K562 (cell line): ENCODE data around the gene DNAJA1. TPM values are rescaled to one million over a fixed set of nuclear protein-coding genes. Genes with fewer than 3 reads are reported as not detected.

Experiments used
- ATAC-seq: fragments of 200-7000 bp; cut with Tn5 transposase; 3 replicates; pipeline ENCODE4 v1.9.1; 2020; ENCODE audit warnings: moderate library complexity
- BruUV-seq: library from RNA; stranded (reverse); fragments of 400-500 nt; replicated peaks from 2 replicates; lab custom pipeline; 2021; lab: Mats Ljungman, UMichigan
- CTCF ChIA-PET: fragments of 300-600 bp; formaldehyde crosslinking; extraction: SDS; loops from one replicate; lab custom pipeline; 2021; ENCODE audit warnings: low intra/inter-chr PET ratio; lab: Yijun Ruan, JAX
- POLR2A ChIA-PET: fragments of 300-600, 350-650 bp; sonication (Branson Sonifier 250); formaldehyde crosslinking; extraction: SDS; loops from one replicate; lab custom pipeline; 2021; ENCODE audit warnings: antibody characterized with exemption, inconsistent platforms; lab: Yijun Ruan, JAX
- DNase-seq, 4 experiments: peaks; one replicate each; pipeline versions ENCODE4 v3.0.0 to v3.0.0-alpha.2; 2011 to 2018; ENCODE audit warnings: low spot score in 3 of 4, mixed read lengths in 3 of 4; ENCODE audit errors: extremely low read depth in 1 of 4
- FAIRE-seq: peaks from 2 replicates; lab custom pipeline; 2011; peaks lifted over from hg19 to GRCh38; lab: Jason Lieb, UNC
- H2AFZ ChIP-seq: 2 replicates; pipeline ENCODE4 v1.6.0; 2011; ENCODE audit warnings: low read depth, low read length, control low read depth, inconsistent platforms
- H3K27ac ChIP-seq: fragments of 200-600 bp; 3 replicates; pipeline ENCODE4 v1.8.0; 2011; ENCODE audit warnings: low read depth, mild to moderate bottlenecking, control low read depth, inconsistent platforms, low read length, moderate library complexity, mixed read lengths; ENCODE audit errors: extremely low read depth
- H3K27me3 ChIP-seq, 2 experiments: fragments of 300-600 bp in 1 of 2; 2 replicates in 1 of 2; 3 replicates in 1 of 2; pipeline versions ENCODE4 v1.6.0 to v1.8.0; 2011; ENCODE audit warnings: inconsistent platforms in 2 of 2, low read length in 2 of 2, mild to moderate bottlenecking in 1 of 2, mixed read lengths in 1 of 2, moderate library complexity in 1 of 2; ENCODE audit not compliant: control insufficient read depth in 2 of 2, insufficient read depth in 2 of 2
- H3K36me3 ChIP-seq: fragments of 300-600 bp; 3 replicates; pipeline ENCODE4 v1.8.0; 2011; ENCODE audit warnings: mild to moderate bottlenecking, low read length, inconsistent platforms; ENCODE audit not compliant: control insufficient read depth, insufficient read depth
- H3K4me1 ChIP-seq, 2 experiments: fragments of 200-600 bp in 1 of 2; replicated peaks in 1 of 2; 2 replicates in 1 of 2; 3 replicates in 1 of 2; pipeline versions ENCODE4 v1.5.1 to v1.8.0; 2011; ENCODE audit warnings: inconsistent platforms in 2 of 2, low read length in 2 of 2, mild to moderate bottlenecking in 1 of 2, mixed read lengths in 1 of 2, moderate library complexity in 1 of 2; ENCODE audit not compliant: control insufficient read depth in 2 of 2, insufficient read depth in 2 of 2
- H3K4me2 ChIP-seq: 2 replicates; pipeline ENCODE4 v1.6.1; 2011; ENCODE audit warnings: low read length, control low read depth, inconsistent platforms, mixed read lengths; ENCODE audit not compliant: insufficient read depth
- H3K4me3 ChIP-seq: fragments of 200-600 bp; sonication (generic), shearing (Covaris generic); 2 replicates; pipeline ENCODE4 v1.5.1; 2016; ENCODE audit warnings: control low read depth, inconsistent platforms
- H3K79me2 ChIP-seq: fragments of 200-600 bp; 3 replicates; pipeline ENCODE4 v1.8.0; 2011; ENCODE audit warnings: low read length, inconsistent platforms; ENCODE audit not compliant: control insufficient read depth, insufficient read depth
- H3K9ac ChIP-seq, 2 experiments: 2 replicates each; pipeline versions ENCODE4 v1.6.0 to v1.6.1; 2011; ENCODE audit warnings: low read depth in 2 of 2, low read length in 2 of 2, control low read depth in 1 of 2, inconsistent platforms in 1 of 2, mild to moderate bottlenecking in 1 of 2, mixed read lengths in 1 of 2; ENCODE audit not compliant: insufficient read depth in 1 of 2
- H3K9me1 ChIP-seq: one replicate; pipeline ENCODE4 v1.6.0; 2011; ENCODE audit warnings: inconsistent platforms, mild to moderate bottlenecking, low read length, moderate library complexity; ENCODE audit not compliant: control insufficient read depth, insufficient read depth
- H3K9me3 ChIP-seq: replicated peaks from 2 replicates; pipeline ENCODE4 v1.5.1; 2011; ENCODE audit warnings: low read depth, low read length, inconsistent platforms; ENCODE audit not compliant: control insufficient read depth, insufficient read depth
- H4K20me1 ChIP-seq: replicated peaks from 2 replicates; pipeline ENCODE4 v1.6.1; 2011; ENCODE audit warnings: low read length, inconsistent platforms, mixed read lengths; ENCODE audit not compliant: control insufficient read depth, insufficient read depth
- CC2D1A ChIP-seq: fragments of 450-650 bp; IDR thresholded peaks from 2 replicates; pipeline ENCODE4 v1.6.1; 2017; ENCODE audit warnings: mild to moderate bottlenecking
- EZH2 ChIP-seq: IDR thresholded peaks from 2 replicates; pipeline ENCODE4 v1.6.1; 2012; ENCODE audit warnings: low read depth, mild to moderate bottlenecking, inconsistent platforms, low read length, borderline replicate concordance
- FOSL1 ChIP-seq: fragments of 200-800 bp; sonication (Bioruptor generic); conservative IDR thresholded peaks from 2 replicates; pipeline ENCODE4 v1.6.1; 2016; ENCODE audit warnings: missing genetic modification characterization, missing compliant biosample characterization
- HMG20A ChIP-seq: fragments of 450-650 bp; formaldehyde crosslinking; conservative IDR thresholded peaks from 2 replicates; pipeline ENCODE4 v1.4.0; 2020; ENCODE audit warnings: mild to moderate bottlenecking, mixed read lengths
- MEIS2 ChIP-seq: fragments of 450-650 bp; IDR thresholded peaks from 2 replicates; pipeline ENCODE4 v1.6.1; 2014; ENCODE audit warnings: mild to moderate bottlenecking; ENCODE audit not compliant: partially characterized antibody
- NCOA1 ChIP-seq: fragments of 450-650 bp; IDR thresholded peaks from 2 replicates; pipeline ENCODE4 v1.6.1; 2016; ENCODE audit warnings: low read depth
- POLR2H ChIP-seq: IDR thresholded peaks from 2 replicates; pipeline ENCODE4 v1.6.1; 2016; ENCODE audit warnings: missing genetic modification characterization, low read depth, mild to moderate bottlenecking, control low read depth, missing compliant biosample characterization, moderate library complexity
- RBM22 ChIP-seq: fragments of 200-400 bp; formaldehyde crosslinking; IDR thresholded peaks from 2 replicates; pipeline ENCODE4 v1.6.1; 2018; ENCODE audit warnings: low read length, low read depth; ENCODE audit not compliant: poor library complexity, severe bottlenecking
- SNIP1 ChIP-seq: fragments of 450-650 bp; IDR thresholded peaks from 2 replicates; pipeline ENCODE4 v1.7.1; 2017; ENCODE audit warnings: low read depth, mild to moderate bottlenecking
- TAF15 ChIP-seq: fragments of 200-400 bp; formaldehyde crosslinking; IDR thresholded peaks from 2 replicates; pipeline ENCODE4 v1.6.1; 2017; ENCODE audit warnings: mild to moderate bottlenecking, low read depth, low read length, moderate library complexity
- XRCC3 ChIP-seq: fragments of 450-650 bp; IDR thresholded peaks from 2 replicates; pipeline ENCODE4 v1.6.1; 2017; ENCODE audit warnings: mild to moderate bottlenecking, moderate library complexity
- ZBTB8A ChIP-seq: fragments of 450-650 bp; IDR thresholded peaks from 2 replicates; pipeline ENCODE4 v1.6.1; 2018; ENCODE audit warnings: mild to moderate bottlenecking, moderate library complexity; ENCODE audit not compliant: partially characterized antibody
- ZNF197 ChIP-seq: fragments of 200-800 bp; sonication (Bioruptor generic); IDR thresholded peaks from 2 replicates; pipeline ENCODE4 v1.6.1; 2016; ENCODE audit warnings: low read depth, missing genetic modification characterization, missing compliant biosample characterization
- ZNF584 ChIP-seq: fragments of 200-800 bp; sonication (Bioruptor generic); IDR thresholded peaks from 2 replicates; pipeline ENCODE4 v1.6.1; 2016; ENCODE audit warnings: low read depth, mild to moderate bottlenecking, missing genetic modification characterization, missing compliant biosample characterization
- WGBS: fragments of 100-300 bp; shearing (Covaris generic); methylation state at CpG from one replicate; pipeline ENCODE4 v1.1.6; 2016; ENCODE audit warnings: low coverage, mixed read lengths; ENCODE audit not compliant: insufficient coverage; ENCODE audit errors: missing lambda C conversion rate; 5-methylcytosine and 5-hydroxymethylcytosine counted together
- in situ Hi-C: fragments of 300-500 bp; cut with MboI; formaldehyde crosslinking; loops from 4 replicates; pipeline ENCODE4 v1.15.0; 2018; ENCODE audit warnings: inconsistent platforms, mixed read lengths
- intact Hi-C: fragments of 100-400 bp; cut with micrococcal nuclease; formaldehyde crosslinking; loops from 2 replicates; pipeline ENCODE4 v1.14.2; 2022
- polyA plus RNA-seq, 8 experiments: library from polyadenylated mRNA; depleted of rRNA in 4 of 8; stranded (reverse) in 5 of 8; unstranded in 3 of 8; fragments of >200 nt; fragmentation: Nextera tagmentation in 2 of 8; fragmentation: Illumina TruSeq in 1 of 8; extraction: Ambion mirVana in 2 of 8; extraction: Trizol in 1 of 8; gene quantifications; 2 replicates each; pipeline versions ENCODE4 v1.2.1 to v1.2.3, GENCODE V29; 2011 to 2014; ENCODE audit warnings: inconsistent platforms in 1 of 8, missing spikeins in 1 of 8
- total RNA-seq, 7 experiments: library from RNA; depleted of rRNA in 6 of 7; stranded (reverse); fragments of >200 nt in 6 of 7; fragmentation: Illumina TruSeq in 2 of 7; extraction: Trizol in 2 of 7; gene quantifications; 2 replicates each; pipeline versions ENCODE4 v1.2.1 to v1.2.3, GENCODE V29; 2011 to 2021; ENCODE audit warnings: low replicate concordance in 1 of 7
- TF ChIP-seq, protein P1 (sequence below): fragments of 150-350 bp; conservative IDR thresholded peaks from 2 replicates; pipeline ENCODE4 v1.6.1; 2014; ENCODE audit warnings: low read length
- TF ChIP-seq, protein P2 (sequence below): fragments of 450-650 bp; conservative IDR thresholded peaks from 2 replicates; pipeline ENCODE4 v1.6.1; 2016; ENCODE audit warnings: missing genetic modification characterization, low read depth, mild to moderate bottlenecking, missing compliant biosample characterization, moderate library complexity
- TF ChIP-seq, protein P3 (sequence below): fragments of 250-450 bp; sonication (Bioruptor Pico); IDR thresholded peaks from 2 replicates; pipeline ENCODE4 v1.4.0; 2020; ENCODE audit warnings: mild to moderate bottlenecking, moderate library complexity

The DNAJA1 gene
- total and polyA plus RNA-seq, 9 of the 15 experiments (the other 6 are each of a cell fraction or from before 2014, with no cell fraction given), result 109 to 359 (median 175) TPM

DNA sequence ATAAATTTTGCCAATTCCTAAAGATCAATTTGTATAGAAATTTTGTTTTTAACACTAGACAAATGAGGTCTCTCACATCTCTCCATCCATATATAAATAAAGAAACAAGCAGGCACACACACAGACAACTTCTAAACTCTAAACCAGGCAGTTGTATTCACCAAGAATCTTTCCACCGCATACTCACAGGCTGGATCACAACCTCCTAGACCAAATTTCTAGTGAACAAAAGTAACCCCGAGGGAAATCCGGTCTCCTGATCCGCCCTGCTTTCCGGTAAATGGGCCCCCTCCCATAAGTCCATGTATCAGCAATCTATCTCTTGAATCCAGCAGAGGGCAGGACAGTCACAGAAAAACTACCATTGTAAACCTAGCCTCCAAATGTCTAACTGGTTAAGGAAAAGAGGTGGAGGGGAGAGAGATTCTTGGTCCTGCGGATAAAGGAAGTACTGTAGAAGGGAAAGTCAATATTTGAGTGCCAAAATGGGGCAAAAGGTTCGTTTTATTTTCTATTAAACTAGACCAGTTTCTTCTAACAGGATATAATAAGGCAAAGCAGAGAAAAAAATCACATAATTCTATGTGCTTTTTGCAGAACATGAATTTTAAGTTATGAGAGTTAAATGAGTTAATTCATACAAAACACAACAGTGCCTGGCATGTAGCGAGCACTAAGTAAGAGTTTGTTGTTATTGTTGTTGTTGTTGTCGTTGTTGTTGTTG is 56.2 kb downstream of the DNAJA1 start:
- Histone ChIP-seq H2AFZ (peak overlapping the region; percentile 92), H3K9ac (peak overlapping the region in 1 of 2 experiments; percentile 38; a peak in 1 of 4 replicates), H3K9me3 (no peaks in the 10 kb centered on the region), H3K36me3 (no peaks in the 10 kb centered on the region), H3K4me1 (peaks cover 0 to 6% of the 10 kb centered on the region in 2 experiments; a peak in 3 of 5 replicates), H3K4me2 (peak overlapping the region; percentile 51), H3K9me1 (no peaks in the 10 kb centered on the region), H3K27ac (no peak overlapping the region; the same call in 2 of the 3 replicates), H3K4me3 (no peak overlapping the region), H3K27me3 (no peaks in the 10 kb centered on the region), H3K79me2 (peaks cover 3% of the 10 kb centered on the region), H4K20me1 (no peaks in the 10 kb centered on the region)
- CTCF ChIA-PET, result interaction anchor here (0.6 to 5.1 kb wide), 4 partner anchors 98 to 308 kb away, joined by 3 to 42 read pairs (median 6); no protein-coding TSS in a partner anchor
- no TSS peak for BruUV-seq
- DNase-seq (peak; percentile 47 to 83 (median 65)), ATAC-seq (peak; percentile 84), FAIRE-seq (peak; percentile 89)
- intact Hi-C loops, result loop anchor here (1.0 kb wide), 2 partner anchors 98 to 144 kb away; no protein-coding TSS in a partner anchor
- POLR2A ChIA-PET, result no interaction called here
- 2% methylated on average over 9 of the region's 9 CpGs for WGBS
- in situ Hi-C loops, result loop anchor here (5.0 kb wide), 1 partner anchor 146 kb away; no protein-coding TSS in a partner anchor
- TF ChIP-seq XRCC3, result no peak
- no peak for TF ChIP-seq HMG20A (CRISPR knock-in tag)
- no peak for TF ChIP-seq NCOA1
- no peak for TF ChIP-seq RBM22
- no peak for TF ChIP-seq ZNF197 (CRISPR knock-in tag)
- TF ChIP-seq, protein P1, sequence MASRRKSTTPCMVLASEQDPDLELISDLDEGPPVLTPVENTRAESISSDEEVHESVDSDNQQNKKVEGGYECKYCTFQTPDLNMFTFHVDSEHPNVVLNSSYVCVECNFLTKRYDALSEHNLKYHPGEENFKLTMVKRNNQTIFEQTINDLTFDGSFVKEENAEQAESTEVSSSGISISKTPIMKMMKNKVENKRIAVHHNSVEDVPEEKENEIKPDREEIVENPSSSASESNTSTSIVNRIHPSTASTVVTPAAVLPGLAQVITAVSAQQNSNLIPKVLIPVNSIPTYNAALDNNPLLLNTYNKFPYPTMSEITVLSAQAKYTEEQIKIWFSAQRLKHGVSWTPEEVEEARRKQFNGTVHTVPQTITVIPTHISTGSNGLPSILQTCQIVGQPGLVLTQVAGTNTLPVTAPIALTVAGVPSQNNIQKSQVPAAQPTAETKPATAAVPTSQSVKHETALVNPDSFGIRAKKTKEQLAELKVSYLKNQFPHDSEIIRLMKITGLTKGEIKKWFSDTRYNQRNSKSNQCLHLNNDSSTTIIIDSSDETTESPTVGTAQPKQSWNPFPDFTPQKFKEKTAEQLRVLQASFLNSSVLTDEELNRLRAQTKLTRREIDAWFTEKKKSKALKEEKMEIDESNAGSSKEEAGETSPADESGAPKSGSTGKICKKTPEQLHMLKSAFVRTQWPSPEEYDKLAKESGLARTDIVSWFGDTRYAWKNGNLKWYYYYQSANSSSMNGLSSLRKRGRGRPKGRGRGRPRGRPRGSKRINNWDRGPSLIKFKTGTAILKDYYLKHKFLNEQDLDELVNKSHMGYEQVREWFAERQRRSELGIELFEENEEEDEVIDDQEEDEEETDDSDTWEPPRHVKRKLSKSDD, result no peak
- TF ChIP-seq, protein P2, sequence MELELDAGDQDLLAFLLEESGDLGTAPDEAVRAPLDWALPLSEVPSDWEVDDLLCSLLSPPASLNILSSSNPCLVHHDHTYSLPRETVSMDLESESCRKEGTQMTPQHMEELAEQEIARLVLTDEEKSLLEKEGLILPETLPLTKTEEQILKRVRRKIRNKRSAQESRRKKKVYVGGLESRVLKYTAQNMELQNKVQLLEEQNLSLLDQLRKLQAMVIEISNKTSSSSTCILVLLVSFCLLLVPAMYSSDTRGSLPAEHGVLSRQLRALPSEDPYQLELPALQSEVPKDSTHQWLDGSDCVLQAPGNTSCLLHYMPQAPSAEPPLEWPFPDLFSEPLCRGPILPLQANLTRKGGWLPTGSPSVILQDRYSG (tag), result no peak
- TF ChIP-seq EZH2, result no peak
- TF ChIP-seq TAF15, result no peak
- TF ChIP-seq POLR2H (tag), result no peak
- TF ChIP-seq MEIS2, result peak; percentile 2
- TF ChIP-seq, protein P3, sequence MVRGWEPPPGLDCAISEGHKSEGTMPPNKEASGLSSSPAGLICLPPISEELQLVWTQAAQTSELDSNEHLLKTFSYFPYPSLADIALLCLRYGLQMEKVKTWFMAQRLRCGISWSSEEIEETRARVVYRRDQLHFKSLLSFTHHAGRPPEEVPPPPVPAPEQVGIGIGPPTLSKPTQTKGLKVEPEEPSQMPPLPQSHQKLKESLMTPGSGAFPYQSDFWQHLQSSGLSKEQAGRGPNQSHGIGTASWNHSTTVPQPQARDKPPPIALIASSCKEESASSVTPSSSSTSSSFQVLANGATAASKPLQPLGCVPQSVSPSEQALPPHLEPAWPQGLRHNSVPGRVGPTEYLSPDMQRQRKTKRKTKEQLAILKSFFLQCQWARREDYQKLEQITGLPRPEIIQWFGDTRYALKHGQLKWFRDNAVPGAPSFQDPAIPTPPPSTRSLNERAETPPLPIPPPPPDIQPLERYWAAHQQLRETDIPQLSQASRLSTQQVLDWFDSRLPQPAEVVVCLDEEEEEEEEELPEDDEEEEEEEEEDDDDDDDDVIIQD, result no peak
- TF ChIP-seq CC2D1A, result peak; percentile 61
- no peak for TF ChIP-seq ZNF584 (CRISPR knock-in tag)
- peak; percentile 36; the same call in 1 of the 2 replicates for TF ChIP-seq FOSL1
- no peak for TF ChIP-seq SNIP1
- TF ChIP-seq ZBTB8A, result no peak
